Prostate gland (tissue), 2 donors: ENCODE results near the gene GPRIN3.

Experiments
- POLR2A ChIP-seq: fragments of 450-650 bp; IDR thresholded peaks from one replicate; pipeline ENCODE4 v1.6.1; 2016; ENCODE audit warnings: antibody characterized with exemption, mild to moderate bottlenecking
- POLR2AphosphoS5 ChIP-seq: sonication (generic); formaldehyde crosslinking; IDR thresholded peaks from one replicate; pipeline ENCODE4 v1.6.1; 2017; ENCODE audit warnings: antibody characterized with exemption
- TF ChIP-seq, protein P1 (sequence below), 4 experiments: fragments of 200-600 bp in 2 of 4; fragments of 450-650 bp in 2 of 4; sonication (generic) in 2 of 4; IDR thresholded peaks; 1 replicate in 3 of 4; 2 replicates in 1 of 4; pipeline ENCODE4 v1.5.1; 2016 to 2019; ENCODE audit warnings: antibody characterized with exemption in 4 of 4, mild to moderate bottlenecking in 2 of 4, moderate library complexity in 2 of 4

DNA sequence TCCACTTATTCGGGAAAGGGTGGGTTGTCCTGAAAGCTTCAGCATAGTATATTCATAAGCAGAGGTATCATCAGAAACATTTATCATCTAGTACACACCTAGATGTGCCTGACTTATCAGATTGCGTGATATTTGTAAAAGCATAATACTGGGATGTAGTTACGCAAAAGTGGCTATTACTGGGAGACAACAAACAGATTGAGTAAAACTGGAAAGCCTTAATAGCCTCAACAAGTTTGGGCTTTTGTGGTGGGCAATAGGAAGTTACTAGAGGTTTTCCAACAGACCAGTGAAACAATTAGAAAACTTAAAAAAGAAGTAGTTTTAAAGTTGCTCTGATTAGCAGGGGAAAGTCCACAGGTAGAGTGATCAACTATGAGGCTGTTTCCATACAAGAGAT lies 39.8 kb downstream of the GPRIN3 start:
- TF ChIP-seq, protein P1, sequence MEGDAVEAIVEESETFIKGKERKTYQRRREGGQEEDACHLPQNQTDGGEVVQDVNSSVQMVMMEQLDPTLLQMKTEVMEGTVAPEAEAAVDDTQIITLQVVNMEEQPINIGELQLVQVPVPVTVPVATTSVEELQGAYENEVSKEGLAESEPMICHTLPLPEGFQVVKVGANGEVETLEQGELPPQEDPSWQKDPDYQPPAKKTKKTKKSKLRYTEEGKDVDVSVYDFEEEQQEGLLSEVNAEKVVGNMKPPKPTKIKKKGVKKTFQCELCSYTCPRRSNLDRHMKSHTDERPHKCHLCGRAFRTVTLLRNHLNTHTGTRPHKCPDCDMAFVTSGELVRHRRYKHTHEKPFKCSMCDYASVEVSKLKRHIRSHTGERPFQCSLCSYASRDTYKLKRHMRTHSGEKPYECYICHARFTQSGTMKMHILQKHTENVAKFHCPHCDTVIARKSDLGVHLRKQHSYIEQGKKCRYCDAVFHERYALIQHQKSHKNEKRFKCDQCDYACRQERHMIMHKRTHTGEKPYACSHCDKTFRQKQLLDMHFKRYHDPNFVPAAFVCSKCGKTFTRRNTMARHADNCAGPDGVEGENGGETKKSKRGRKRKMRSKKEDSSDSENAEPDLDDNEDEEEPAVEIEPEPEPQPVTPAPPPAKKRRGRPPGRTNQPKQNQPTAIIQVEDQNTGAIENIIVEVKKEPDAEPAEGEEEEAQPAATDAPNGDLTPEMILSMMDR (IDR thresholded peaks at IDR 0.05), result no peak
- TF ChIP-seq POLR2A (no peak), POLR2AphosphoS5 (no peak)
